HG03060 (cell line): ENCODE measurements around the gene AOPEP.

Experiments
- ATAC-seq: cut with Tn5 transposase; IDR thresholded peaks from one replicate; pipeline ENCODE4 v1.9.1; 2021; ENCODE audit warnings: low read depth, moderate number of reproducible peaks; ENCODE audit not compliant: unreplicated experiment

AOPEP gene

DNA sequence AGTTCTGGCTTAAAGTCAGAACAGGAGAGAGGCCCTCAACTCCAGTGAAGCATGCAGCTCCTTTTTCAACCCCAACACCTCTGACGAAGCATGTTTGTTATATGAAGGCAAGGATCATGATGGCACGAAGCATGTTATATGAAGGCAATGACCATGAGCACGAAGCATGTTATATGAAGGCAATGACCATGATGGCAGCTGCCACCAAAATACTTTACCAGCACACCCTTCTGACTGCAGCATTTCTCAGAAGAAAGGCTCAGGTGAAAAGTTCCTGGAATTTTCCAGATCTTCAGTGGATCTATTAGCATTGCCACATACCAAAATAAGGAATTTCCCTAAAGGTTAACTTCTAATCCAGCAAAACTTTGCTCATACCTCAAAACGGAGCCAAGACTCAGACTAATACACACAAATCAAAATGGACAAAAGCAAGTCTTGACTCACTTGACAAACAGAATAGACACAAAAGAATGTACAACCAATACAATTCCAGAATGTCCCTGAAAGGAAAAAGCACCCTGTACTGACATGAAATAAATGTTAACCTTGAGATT lies 373.6 kb downstream of the AOPEP start:
- ATAC-seq: no peak

DNA sequence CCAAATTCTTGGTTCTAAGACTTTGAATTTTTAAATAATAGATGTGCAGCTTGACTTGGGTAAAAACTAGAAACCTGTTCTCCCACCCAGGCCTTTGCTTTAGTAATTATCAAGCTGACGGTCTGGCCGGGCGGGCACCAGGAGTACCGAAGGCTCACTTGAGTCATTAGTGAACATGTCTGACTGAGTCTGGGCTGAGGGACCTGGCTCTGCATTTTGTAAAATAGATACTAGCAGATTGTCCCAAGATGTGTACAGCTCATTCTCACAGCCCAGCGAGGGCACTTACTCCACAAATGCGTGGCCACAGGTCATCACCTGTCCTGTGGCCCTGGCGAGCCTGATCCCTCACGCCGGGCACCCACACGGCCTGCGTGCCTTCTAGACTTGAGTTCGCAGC lies 374.8 kb downstream of the AOPEP start:
- ATAC-seq: no peak

DNA sequence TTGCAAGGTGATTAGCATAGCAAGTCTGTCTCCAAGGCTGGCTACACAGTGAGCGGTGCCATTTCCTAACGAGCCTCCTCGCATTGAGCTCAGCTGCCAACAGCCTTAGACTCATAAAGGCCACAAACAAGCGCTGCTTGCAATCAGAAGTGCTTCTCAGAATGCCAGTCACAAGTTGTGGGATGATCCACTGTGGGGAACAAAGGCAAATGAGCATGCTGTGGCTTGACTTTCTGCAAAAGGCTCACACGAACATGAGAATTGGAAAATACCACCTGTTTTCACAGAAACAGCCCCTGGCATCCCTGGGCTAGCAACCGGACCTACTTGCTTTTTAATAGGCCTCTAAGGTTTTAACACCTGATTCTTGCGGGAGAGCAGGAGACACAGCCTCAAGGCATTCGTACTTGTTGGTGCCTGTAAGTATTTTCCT lies 375.5 kb downstream of the AOPEP start:
- no peak for ATAC-seq

DNA sequence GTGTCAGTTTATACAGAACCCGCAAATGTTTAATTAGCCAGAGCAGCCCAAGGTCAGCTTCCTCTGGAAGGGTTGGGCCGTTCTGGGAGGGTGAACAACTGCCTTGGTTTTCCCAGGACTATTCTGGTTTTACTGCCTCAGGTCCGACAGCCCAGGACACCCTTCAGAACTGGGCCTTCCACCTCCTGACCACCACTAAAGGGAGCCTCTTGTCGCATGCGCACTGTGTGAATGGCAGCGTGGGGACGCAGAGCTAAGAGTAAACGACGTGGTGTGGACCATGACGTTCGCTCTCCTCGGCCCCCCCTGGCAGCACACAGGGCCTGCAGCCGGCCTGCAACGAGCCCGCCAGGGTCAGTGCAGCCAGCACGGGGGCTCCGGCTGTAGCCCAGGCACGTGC lies 376.1 kb downstream of the AOPEP start:
- ATAC-seq: no peak

DNA sequence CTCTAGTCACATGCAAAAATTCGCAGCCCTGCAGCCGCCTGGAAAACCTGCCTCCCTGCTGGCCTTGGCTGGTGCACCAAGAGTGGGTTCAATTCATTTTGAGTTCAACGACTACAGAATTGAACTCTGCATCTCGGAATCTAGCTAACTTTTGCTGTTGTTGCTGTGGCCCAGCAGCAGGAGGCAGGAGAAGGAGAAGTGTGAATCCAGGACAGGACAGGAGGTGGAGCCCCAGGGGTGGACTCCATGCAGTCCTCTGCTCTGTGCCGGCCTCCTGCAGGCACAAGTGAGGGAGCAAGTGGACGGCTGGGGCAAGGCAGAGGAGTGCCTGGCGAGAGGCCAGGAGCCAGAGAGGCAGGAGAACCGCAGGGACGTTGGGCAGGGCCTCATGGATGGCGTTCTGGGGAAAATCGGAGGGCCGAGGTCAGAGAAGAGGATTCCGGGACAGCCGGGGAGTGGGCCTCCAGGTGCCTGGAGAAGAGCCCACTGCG lies 376.8 kb downstream of the AOPEP start:
- ATAC-seq: no peak

DNA sequence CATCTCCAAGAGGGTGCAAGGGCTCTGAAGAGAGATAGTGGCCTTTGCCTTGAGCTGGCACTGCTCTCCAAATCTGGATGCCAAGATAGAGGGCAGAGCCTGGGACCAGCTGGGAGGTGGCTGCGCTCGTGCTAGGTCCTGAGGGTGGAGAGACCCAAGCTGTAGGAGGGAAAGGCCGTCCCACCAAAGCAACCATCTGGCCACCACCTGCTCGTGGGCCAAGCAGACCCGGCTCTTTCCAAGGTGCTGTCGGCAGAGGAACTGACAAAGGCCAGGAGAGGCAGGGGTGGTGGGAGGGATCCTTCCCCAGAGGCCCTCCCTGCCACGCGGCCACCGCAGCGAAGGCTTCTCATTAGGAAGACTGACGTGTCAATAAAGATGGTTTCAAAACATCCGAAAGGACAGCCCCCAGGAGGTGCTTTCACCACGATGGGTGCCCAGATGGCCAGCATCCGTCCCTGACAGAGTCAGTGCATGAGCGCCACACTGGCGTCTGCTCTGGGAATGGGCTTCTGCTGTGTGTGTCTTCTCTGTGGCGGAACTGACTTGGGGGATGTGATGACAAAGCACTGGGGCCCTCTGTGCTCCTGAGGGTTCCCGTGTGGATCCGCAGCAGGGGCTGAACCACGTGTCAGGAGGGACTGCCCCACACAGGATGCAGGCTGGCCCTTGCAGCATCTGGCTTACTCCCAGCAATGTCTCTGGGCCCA lies 377.5 kb downstream of the AOPEP start:
- ATAC-seq: no peak

DNA sequence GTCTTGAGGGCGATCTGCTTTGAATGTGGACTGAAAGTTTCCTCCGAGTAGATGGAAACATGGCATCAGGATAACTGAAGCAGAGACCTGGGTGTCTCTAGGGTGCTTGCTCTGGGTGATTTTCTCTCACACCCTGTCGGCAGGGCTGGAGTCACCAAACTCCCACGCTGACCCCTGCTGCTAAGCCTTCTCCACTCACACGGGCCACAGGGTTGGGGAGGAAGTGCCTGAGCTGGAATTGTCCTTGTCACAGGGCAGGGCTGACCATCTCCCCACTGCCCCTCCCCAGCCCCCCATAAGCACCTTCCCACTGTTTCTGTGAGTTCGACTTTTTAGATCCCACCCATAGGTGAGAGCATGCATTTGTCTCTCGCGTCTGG lies 378.1 kb downstream of the AOPEP start:
- ATAC-seq: no peak

DNA sequence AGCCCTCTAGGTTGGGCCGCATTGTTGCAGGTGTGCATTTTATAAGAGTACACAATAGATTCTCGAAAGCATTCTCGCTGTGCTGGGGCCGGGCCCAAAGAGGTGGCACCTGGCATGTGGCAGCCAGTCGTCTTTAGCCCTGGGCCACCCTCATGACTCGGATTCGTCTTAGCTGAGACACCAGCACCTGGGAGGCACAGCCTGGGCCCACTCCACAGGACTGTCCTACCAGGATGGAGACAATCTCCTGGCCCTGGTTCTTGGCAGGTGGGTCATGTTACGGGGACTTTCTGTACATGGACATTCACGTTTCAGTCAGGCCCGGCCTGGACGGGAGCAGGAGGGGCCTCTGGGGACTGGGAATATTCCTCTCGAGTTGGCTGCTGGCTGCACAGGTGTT lies 378.5 kb downstream of the AOPEP start:
- no peak for ATAC-seq

DNA sequence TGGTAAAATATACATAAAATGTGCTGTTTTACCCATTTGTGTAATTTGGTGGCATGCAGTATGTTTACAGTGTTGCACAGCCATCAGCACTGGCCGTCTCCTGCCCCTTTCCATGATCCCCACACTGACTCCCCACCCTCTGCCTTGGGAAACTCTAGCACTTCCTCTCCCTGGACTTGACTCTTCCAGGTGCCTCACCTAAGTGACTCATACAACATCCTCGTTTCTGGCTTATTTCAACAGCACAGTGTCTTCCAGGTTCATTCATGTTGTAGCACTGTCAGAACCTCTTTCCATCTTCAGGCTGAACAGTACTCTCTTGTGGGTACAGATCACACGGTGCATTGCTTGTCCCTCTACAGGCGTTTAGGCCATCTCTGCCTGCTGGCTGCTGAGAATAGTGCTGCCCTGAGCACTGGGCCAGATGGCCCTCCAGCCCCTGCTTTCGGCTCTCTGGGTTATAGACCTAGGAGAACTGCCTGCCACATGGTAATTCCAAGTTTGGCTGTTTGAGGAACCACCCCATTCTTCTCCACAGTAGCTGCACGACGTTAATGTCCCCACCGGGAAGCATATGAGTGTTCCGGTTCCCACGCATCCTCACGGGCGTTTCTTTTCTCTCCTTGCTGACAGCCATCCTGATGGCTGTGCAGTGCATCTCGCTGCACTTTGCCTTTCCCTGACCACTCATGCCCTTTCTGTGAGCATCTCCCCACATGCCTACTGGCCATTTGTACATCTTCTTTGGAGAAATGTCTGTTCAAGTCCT lies 379.2 kb downstream of the AOPEP start:
- no peak for ATAC-seq

DNA sequence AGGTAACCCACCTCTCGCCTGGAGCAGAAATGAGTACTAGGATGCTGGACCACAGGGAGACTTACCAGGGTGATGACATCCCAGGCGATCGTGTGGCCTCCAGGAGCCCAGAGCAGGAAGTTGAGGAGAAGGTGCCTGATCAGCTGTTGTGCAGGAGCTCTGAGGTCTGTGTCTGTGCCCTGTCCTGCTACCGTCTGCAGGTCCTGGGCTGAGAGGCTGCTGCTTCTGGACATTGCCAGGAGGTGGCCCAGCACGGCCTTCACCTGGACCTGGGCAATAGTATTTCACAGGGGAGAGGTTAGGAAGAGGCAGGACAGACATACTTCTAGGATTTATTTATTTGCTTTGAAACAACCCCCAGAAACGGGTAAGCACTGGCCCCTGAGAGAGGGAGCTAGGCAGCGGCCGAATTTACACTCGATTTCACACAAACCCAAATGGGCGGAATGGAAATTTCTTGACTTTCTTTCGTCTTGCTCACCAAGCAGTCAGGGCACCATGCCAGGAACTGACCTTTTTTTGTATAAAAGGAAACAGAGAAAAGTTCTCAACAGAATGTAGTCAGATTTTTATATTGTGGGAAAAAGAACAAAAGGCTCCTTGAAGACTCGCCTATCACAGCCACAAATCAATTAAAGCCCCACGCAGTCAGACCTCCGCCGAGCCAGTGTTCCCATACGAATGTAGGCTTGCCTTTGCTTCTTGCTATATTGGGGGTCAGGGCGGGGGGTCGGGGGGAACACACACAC lies 380.7 kb downstream of the AOPEP start:
- ATAC-seq: no peak

DNA sequence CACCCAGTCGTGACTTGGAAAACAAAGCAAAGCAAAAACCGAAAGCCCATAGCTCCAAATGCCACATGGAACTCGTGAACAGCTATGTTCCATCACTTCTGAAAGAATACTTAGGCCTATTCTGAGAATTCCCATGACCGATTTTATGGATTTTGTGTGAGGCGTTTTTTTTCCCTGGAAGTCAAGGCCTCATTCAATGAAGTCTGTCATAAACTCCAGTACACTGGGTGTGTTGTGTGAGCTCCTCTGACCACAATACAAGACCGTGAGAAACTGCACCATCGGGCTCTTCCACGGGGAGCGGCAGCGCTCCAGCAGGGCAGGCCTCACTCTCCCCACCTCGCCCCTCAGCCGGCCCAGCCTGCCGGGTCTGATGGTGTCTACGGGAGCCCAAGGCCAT lies 381.5 kb downstream of the AOPEP start:
- no peak for ATAC-seq

DNA sequence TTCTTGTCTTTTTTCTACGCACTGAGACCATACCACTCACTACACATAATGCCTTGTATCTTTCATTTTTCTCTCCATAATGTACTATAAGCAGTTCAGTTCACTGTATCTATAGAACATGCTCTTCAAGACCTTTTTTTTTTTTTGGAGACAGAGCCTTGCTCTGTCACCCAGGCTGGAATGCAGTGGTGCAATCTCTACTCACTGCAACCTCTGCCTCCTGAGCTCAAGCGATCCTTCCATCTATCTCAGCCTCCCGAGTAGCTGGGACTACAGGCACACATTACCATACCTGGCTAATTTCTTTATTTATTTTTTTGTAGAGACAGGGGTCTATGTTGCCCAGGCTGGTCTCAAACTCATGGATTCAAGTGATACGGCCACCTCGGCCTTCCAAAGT lies 382.3 kb downstream of the AOPEP start:
- no peak for ATAC-seq

DNA sequence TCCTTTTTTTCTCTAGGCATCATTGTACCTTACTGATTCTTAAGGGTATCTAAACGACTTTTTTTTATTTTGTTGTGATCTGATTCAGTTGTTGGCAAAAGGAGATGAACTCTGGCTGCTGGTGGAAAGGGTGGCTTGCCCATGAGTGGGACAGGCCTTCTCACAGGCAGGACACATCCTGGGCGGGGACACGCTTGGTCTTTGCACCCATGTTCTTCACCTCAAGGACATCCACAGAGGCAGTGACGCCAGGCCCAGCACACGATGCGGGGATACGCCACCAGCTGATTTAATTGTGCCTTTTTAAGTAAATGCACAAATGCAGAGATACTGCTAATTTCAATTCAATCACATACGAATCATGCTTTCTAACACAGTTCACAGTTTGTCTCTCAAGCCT lies 383.0 kb downstream of the AOPEP start:
- ATAC-seq: no peak

DNA sequence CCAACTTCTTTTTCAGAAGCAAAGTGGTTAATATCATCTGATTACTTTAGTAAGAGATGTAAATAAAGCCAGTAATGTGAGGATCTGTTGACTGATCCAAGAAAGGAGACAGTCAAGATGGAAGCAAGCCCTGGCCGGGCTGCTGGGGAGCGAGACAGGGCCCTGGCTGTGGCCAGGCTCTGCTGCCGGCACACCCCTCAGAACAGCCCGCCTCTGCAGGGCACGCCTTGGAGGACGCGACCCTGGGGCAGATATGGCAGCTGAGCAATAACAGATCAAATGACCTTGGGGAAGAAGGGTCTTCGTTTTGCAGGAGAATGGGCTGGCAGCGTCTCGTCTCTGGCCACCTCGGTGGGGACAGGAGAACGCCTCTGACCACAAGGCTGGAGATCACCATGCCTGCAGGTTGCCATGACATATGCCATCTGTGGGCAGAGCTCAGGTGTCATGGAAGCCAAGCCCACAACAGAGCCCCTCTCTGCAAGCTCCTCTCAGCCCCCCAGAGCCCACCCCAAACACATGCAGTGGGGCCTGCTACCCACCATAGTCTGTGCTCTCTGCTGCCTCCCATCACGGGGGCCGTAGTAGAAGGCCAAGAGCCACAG lies 384.5 kb downstream of the AOPEP start:
- ATAC-seq: no peak

DNA sequence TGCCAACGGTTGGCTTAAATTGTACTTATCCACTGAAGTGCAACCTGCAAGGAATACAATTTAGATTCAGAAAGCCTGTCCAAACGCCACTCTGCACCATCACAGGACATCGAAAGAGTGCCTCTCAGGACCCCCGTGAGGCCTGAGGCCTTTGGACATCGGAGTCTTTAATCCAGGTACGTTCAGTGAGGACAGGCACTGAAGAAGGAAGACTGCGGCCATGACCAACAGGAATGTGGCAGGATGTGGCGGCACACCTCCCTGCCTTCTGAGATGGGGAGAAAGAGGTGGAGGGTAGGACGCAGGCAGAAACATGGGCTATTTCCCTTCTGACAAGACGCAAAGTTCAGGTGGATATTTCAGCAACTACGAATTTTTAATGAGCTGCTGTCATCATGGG lies 385.2 kb downstream of the AOPEP start:
- no peak for ATAC-seq

DNA sequence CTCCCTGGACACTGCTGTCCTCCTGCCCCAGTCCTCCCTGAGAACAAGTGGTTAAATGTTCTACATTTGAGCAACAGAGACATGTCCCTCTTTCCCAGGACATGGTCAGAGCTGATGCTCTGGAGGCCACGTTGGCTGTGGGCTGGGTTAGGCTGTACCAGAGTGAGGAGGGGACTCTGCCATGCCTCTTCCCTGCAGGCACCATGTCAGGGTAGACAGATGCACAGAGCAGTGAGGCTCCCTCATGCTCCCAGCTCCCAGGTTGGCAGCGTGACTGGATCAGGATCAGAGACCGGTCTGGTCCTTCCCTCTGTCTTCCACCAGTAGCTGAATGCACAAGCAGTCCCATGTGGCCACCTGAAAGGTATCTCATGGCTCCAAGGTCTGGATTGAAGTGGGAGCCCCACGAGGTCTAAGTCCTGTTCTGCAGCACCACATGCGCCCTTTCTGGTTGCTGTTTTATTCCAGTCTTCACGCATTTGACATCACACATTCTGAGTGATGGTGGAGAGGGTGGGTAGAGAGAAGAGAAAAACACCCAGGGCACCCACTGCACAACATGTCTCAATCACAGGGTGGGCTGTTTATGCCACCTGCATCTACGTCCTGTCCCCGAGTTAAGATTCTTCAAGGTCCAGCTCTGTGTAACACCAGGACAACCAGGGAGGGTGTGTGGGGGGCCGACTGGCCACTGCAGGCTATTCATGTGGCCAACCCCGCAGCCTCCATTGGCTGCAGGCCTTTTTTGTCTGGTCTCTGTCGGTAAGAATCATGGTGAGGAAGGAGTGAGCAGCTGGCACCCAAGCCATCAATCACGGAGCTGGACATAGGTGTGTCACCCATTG lies 386.2 kb downstream of the AOPEP start:
- ATAC-seq: no peak

DNA sequence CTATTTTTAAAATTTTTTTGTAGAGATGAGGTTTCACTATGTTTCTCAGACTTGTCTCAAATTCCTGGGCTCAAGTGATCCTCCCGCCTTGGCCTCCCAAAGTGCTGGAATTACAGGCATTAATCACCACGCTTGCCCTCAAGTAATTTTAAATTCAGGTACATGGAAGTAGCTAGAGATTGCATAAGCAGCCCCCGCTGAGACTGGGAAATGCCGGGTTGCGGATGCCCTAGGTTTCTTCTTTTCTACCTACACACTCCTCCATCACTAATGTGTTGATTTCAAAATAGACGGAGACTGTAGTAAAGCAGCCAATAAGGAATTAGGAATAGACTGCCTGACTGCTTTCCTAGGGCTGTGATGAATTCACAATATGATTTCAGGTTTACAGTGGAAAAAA lies 388.6 kb downstream of the AOPEP start:
- no peak for ATAC-seq

DNA sequence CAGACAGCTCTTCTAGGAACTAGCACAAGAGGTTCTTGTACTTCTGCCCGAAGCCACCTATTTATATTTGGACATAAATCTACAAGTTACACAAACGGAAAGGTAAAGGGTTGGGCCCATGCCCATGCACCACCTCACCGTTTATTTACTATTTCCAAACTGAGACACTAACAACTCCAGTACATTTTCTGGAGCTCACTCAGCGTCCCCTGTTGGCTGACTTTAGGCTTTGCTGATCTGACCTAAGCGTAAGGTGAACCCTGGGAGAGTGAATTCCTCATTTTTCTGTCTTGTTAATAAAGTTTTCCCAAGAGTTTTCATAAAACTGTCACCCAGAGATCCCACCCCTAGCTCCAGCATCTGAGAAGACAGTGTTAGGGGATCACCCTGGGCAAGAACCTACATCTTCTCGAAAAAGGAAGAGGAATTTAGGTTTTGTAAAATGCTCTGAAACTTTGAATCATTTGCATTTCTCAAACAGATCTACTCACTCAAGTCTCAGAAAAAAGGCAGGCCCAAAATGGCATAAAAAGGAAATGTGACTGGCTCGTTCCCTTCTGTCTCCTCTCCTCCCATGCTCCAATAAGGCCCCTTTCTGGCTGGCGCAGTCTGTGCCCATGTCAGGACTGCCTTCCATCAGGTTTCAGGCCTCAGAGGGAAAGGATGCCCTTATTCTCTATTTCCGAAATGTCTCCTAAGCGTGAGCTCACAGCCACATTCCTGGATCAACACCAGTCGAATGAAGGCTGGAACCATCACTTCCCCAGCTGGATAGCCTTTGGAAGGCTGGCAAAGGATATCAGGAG lies 389.7 kb downstream of the AOPEP start:
- ATAC-seq: no peak

DNA sequence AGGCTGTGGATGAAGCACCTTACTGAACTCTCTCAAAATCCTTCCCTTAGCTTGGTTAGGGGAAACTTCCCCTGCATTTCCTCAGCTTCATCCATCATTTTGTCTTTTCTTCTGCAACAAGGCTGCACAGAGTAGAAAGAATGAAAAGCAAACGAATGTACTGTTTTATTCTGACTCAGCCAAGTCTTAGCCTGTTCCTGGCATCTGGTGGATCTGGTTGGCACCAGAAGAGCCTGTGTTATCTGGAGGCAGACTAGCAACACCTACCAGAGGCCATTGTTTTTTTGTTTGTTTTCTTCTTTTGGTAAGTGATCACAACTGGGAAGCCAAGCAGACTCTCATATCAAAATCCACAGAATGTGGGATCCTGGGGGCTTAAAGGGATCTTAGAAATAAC lies 390.3 kb downstream of the AOPEP start:
- ATAC-seq: no peak
